Activated CD4-positive, alpha-beta T cell treated with anti-CD3 and anti-CD28 coated beads, Interleukin-10, Interleukin-2, amounts not matched to agents 100 ng/mL and 50 ng/mL, durations not matched to agents 16 hours and 8 hours (primary cell): ENCODE measurements around the gene OCA2.
"Not testable (repeated sequence)": the region's sequence is repeated elsewhere in the genome, so short reads cannot be mapped to it uniquely, and the experiment has no call there.

ENCODE experiments used
- DNase-seq: peaks from one replicate; pipeline ENCODE4 v3.0.0-alpha.2; 2020

The OCA2 gene

DNA sequence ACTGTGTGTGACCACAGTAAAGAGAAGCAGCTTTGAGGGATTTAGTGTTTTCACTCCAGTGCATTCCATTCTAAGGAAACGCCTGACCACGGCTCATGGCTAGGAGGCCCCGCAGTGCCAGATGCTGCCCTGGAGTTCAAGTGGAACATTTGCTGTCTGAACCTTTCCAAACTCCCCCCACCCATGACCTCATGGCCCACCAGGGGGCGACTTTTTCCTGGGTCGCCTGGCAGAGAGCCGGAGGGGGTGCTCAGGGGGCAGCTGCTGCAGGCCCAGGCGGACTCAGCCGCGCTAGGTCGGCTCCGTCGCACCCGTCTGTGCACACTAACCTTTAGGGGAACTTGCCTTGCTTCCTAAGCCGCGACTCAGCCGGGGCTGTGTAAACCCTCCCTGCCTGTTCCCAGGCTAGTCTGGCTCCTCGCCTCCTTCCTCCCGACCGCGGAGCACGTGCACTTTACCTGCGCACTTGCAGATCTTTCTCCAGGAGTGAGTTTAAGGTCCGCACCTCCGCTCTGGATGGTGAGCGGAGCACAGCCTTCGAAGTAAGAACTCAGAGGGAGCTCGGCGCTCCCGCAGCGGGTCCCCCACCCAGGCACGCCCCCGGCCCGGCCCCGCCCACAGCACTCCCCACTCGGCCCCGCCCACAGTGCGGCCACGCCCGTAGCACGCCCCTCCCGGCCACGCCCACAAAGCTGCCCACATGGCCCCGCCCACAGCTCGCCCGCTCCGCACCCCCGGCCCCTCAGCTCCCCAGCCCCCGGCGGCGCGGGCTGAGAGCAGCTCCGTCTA, at the start of gene OCA2:
Gene OCA2, minus strand, starts transcription at position 550 of the 789 bp plus-strand sequence. CDS start 17,441 bp downstream, outside the sequence.
- peak; percentile 46 for DNase-seq

DNA sequence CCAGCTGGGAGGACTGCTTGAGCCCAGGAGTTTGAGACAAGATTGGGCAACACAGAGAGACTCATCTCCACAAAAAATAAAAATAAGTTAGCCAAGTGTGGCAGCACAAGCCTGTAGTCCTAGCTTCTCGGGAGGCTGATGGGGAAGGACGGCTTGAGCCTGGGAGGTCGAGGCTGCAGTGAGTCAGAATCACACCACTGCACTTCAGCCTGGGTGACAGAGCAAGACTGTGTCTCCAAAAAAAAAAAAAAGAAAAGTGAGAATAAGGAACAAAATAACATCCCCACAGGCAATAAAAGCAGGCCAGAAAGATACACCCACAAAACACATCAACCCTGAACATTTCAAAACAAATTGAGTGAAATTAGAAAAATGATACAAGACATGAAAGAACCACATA, 48.7 kb upstream of the OCA2 start:
- DNase-seq: no peak

DNA sequence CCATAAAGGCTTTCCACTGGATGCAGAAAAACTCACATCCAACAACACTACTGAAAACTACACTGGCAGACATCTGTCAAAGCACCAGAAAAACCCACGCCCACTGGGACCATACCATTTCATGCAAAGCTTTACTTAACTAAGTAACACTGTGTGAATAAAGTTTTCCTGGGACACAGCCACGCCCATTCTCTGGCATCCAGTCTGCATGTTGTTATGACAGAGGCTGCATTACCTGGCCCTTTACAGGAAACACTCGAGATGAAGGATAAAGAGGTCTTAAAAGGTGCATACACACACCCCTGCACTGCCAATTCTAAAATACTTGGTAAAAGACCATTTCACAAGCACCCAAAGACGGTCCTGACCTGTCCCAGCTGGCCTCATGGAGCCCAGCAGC, 46.3 kb upstream of the OCA2 start:
- DNase-seq: not testable (repeated sequence)

DNA sequence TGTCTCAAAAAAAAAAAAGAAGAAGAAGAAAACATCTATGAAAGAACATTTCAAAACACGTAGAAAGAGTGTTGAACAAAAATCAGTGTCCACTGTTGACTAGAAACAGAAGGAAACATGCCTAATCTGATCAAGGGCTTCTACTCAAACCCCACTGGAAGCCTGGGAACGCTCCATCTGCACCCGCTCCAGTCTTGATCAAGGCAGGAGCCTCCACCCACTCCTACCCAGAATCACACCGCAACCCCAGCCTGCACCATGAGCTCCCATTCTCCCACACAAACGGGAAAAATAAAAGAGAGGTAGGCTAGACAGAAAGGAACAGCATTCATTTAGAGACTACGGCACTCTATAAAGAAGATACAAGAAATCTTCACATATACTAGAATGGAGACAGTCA, 40.9 kb upstream of the OCA2 start:
- DNase-seq: no peak

DNA sequence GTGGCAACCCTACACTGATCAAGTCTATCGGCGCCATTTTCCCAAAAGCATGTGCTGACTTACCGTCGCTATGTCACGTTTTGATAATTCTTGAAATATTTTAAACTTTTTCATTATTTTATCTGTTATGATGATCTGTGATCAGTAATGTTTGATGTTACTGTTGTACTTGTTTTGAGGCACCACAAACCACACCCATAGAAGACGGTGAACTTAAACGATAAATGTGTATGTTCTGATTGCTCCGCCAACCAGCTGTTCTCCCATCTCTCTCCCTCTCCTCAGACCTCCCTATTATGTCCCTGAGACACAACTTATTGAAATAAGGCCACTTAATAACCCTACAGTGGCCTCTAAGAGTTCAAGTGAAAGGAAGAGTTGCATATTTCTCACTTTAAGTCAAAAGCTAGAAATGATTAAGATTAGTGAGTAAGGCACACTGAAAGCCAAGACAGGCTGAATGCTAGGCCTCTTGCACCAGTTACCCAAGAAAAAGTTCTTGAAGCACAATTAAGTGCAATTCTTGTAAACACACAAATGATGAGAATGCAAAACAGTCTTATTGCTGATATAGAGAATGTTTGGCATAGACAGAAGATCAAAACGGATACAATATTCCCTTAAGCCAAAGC, 38.4 kb upstream of the OCA2 start:
- DNase-seq: peak; percentile 27

DNA sequence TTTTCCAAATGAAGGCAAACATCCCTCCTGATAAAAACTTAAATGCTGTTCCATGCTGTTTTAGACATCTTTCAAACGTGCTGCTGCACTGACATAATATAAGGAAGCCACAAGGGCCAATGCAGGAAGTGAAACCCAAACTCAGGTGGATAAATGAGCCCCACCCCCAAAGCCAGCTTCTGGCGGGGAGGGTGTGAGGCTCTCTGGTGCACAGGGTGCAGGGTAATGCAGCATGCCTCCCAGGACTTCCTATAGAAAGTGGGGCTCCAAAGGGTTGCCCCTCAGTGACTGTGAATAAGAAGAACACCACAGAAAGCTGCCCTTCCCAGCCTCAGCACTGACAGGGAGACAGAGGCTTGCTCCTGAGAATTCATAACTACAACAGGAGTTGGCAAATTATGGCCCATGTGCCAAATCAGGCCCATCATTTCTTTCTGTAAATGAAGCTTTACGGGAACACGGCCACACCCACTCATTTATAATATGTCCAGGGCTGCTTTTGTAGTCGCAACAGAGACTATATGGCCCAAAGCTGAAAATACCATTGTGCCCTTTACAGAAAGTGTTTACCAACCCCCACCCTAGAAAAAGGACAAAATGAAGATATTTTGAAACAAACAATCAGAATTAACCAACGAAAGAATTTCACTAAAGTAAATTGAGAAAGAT, 37.3 kb upstream of the OCA2 start:
- peak; percentile 53 for DNase-seq

DNA sequence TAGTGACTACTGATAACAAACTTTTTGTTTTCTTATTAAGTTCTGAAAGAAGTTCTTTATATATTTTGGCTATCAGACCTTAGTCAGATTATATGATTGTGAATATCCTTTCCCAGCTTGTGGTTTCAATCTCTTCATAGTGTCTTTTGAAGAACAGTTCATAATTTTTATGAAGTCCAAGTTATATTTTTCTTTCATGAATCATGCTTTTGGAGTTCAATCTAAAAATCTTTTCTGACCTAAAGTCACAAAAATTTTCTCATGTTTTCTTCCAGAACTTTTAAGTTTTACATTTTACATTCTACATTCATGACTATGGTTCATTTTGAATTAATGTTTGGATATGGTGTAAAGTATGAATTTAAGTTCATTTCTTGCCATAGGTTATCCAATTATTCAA, 34.2 kb upstream of the OCA2 start:
- no peak for DNase-seq

DNA sequence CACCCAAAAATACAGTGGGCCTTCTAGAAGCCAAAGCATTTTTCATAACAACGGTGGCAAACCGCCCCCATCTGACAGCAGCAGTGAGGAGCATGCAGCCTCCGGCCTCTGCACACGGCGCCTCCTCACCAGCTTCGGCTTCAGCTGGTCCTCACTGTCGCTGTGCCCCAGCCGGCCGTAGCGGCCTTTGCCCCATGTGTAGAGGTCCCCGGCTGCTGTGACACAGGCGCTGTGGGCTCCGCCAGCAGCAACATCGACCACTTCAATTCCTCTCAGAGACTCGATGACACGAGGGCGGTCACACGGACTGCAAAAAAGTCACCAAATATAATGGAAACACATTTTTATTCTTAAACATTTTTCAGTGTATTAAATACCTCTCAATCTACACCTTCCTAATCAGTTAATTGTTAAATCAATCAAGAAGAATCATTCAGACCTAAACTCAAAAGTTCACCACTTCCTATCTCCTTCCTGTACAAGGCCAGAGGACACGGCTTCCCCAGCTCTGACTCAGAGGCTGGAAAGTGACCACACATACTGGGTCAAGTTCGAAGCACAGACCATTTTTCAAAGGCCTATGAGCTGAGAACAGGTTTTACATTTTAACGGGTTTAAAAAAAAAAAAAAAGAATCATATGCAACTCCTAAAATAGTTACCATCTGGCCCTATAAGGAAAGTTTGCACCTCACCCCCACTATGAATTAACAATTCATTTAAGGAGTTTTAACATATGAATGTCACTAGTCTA, 33.6 kb upstream of the OCA2 start:
- DNase-seq: no peak

DNA sequence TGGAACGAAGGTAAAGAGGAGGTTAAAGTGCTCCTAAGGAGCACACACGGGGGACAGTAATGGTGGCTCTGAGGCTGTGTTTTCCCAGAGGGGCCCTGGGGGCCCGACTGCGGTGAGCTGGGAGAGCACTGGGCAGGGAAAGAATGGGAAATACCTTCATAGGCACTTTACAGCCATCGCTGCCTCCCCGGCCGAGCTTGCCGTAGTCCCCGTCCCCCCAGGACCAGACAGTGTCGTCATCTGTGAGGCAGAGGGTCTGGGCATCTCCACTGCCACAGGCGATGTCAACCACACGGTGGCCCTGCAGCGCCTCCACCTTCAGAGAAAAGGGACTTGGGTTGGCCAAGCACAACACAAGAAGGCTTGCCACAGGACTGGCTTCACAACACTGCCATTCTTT, 32.8 kb upstream of the OCA2 start:
- no peak for DNase-seq

DNA sequence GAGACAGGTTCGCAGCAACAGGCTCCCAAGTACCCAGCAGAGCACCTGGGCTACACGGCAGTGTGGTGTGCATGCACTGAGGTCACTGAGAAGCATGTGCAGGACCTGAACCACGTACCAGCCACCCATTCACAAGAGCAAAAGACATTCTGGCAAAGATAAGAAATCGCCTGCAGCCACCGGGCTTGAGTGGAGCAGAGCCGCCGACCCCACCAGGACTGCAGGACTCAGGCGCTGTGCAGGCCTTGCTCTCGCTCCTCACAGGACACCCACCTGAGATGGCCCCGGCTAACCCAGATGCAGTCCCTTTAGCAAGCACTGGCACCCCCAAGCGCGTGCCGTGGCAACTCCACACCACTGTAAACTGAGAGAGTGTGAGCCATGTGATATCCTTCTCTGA, 32.3 kb upstream of the OCA2 start:
- DNase-seq: no peak

DNA sequence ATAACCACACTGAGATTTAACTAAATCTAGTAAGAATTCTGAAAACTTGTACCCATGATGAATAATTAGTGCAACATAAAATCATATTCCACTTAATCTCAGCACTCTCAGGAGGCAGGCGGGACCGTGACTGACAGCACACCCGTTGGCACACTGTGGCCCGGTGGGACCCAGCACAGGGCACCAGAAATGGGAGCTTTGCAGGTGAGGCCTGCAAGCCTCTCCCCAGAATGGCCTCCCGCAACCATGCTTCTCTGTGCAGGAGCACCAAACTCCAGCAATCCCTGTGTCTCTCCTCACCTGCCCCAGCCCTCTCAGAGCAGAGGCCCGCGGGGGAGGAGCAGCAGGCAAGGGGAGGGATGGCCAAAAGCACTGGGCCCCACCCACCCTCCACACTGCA, 31.5 kb upstream of the OCA2 start:
- DNase-seq: no peak

DNA sequence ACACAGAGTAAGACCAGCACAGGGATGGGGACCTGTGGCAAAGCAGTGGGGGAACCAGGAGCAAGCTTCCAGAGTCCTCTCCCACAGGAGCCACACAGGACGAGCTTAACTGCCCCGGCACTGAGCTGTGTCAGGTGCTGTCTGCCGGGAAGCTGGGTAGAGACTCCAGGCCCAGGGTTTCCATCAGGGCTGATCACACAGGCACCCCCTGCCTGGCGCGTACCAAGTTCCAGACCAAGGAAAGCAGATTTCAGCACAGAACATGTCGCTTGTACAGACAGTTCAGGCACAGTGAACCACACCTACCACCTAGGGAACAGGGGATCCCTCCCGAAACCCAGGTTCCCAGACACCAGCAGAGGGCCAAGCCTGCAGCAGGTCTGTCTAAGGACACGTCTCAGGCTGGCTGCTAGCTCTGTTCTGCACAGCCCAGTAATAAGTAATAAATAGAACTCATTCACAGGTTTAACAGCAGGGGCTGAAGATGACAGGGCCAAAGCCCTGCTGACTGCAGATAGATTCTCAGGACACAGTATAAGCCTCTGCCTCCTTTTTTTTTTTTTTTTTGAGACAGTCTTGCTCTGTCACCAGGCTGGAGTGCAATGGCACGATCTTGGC, 30.2 kb upstream of the OCA2 start:
- DNase-seq: no peak

DNA sequence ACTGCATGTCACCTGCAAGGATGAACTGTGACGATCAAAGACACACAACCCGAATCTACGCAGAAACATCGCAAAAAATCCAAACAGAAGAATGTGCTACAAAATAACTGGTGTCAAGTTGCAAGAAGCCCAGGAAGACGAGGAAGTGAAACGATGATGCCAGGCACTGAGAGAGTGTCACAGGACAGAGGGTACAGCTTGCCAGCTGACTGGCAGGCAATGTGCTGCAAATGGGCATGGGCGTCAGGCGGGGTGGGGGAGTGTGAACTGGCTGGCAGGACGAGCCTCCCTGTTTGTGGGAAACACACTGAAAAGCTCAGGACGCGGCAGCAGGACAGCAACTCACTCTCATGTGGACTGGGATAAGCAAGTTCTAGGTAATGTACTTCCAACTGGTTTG, 28.9 kb upstream of the OCA2 start:
- DNase-seq: no peak

DNA sequence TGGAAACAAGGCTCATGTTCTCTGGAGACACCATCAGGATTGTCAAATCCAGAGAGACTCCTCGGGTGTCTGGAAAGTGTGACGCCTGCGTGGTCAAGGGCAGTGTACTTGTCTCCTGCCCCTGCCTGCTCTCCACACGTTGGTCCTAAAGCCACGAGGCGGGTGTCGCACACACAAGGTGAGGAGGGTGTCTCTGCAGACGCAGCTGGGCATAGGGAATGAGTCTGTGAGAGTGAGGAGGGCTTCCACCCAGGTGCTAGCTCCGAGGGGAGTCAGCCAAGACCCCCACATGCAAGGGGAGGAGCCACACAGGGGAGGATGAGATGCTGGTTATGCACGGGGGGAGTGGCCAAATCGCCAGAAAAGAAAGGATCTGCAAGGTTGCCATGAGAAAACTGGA, 27.9 kb upstream of the OCA2 start:
- no peak for DNase-seq

DNA sequence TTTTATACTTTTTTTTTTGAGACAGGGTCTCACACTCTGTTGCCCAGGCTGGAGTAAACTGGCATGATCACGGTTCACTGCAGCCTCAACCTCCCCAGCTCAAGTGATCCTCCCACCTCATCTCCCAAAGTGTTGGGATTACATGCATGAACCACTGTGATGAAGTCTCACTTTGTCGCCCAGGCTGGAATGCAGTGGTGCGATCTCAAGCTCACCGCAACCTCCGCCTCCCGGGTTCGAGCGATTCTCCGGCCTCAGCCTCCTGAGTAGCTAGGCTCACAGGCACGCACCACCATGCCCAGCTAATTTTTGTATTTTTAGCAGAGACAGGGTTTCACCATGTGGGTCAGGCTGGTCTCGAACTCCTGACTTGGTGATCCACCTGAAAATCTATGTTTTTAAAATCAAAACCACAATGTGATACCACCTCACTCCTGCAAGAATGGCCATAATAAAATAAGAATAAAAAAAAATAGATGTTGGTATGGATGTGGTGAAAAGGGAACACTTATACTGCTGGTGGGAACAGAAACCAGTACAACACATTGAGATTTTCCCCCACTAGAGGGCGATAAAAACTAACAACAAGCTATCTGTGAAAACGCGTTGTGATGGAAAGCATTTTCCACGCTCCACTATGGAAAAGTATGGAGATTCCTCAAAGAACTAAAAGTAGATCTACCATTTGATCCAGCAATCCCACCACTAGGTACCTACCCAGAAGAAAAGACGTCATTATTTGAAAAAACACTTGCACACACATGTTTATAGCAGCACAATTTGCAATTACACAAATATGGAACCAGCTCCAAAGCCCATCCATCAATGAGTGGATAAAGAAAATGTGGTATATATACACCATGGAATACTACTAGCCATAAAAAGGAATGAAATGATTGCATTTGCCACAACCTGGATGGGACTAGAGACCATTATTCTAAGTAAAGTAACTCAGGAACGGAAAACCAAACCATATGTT, 26.8 kb upstream of the OCA2 start:
- peak; percentile 57 for DNase-seq

DNA sequence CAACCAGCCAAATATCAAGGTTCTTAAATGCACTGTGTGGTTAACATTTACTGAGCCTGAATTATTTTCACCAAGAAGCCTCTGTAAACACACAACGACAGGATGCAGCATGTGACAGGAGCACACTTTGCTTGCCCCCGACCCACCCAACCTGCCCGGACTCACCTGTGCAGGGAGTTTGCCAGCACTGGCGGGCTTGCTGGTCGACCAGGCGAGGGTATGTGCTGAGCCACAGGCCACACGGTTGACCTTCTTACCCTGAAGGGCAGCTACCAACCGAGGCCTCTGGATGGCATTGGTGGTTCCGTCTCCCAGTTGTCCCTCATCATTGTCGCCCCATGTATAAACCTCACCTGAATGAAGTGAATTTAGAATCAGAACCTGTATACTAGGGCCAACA, 25.7 kb upstream of the OCA2 start:
- DNase-seq: no peak

DNA sequence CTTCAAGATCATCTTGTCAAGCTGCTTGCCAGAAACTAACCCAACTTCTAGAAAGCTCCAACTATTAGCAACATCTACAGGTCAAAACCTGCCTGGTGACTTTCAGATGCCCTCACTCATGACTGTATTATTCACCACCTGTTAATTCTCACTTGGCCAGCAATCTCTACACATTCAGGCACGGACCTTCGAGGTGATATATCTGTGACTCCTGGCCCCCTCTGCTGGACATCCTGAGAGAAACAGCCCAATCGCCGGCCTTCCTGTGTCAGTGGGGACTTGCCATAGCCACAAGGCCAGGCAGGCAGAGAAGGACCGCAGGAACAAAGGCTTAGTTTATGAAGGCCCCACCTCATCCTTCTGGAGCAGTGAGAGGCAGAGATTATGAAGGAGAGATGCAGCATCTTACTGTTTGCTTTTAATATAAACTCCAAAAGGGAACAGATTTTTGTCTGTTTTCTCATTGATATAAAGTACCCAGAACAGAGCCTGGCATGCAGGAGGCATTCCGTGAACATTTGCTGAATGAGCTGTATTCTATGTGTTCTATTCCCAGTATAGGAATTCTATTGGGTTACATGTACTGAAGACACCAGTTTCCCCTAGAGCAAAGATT, 24.4 kb upstream of the OCA2 start:
- DNase-seq: peak; percentile 54

DNA sequence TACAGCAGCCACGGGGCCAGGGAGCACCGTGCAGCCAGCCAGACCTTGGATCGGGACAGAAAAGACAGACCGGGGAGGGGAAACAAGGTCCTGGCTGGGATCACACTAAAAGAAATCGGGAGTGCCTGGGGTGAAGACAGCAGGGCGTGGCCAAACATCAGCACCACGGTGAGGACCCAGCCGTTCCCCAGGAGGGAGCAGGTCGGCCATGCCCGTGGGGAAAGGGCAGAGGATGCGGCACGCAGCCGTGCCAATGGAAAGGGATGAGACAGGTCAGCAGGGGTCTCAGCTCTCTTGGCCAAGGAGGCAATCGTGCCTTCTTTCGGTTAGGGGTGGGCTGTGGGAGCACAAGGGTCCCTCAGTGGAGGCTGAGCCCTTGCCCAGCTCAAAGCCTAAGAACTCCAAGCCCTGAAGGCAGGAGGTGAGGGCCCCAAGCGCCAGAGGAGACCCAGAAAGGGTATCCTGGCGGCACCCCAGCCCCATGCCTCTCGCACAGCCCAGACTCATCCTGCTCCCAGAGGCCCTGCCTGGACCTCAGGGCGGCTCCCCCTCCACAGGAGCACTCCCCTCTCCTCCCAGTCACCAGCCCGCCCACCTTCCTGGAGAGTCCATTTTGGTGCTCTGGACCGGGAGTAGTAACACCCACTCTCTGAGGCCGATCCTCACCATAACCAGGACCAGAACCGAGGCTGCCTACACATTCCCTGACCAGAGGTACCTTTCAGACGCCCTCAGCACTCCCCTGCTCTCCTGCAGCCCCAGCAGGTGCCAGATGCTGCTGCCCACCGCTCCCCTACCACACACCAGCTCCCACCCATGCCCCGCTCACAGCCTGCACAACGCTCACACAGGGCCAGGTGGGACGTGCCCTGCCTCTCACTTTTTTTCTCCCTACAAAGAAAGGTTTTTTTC, 23.2 kb upstream of the OCA2 start:
- DNase-seq: no peak

DNA sequence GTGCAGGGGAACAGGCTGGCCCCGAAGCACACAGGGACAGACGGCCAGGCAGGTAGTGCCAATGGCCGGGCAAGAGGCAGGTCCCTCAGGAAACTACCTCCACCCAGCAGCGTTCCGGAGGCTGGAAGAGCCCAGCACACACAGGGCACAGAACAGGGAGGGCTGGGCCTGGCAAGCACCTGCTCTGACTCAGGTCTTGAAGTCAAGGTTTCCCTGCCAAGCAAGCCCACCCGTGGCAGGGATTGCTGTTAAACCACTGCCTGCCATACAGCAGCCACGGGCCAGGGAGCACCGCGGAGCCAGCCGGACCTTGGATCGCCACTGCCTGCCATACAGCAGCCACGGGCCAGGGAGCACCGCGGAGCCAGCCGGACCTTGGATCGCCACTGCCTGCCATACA, 22.5 kb upstream of the OCA2 start:
- DNase-seq: not testable (repeated sequence)

DNA sequence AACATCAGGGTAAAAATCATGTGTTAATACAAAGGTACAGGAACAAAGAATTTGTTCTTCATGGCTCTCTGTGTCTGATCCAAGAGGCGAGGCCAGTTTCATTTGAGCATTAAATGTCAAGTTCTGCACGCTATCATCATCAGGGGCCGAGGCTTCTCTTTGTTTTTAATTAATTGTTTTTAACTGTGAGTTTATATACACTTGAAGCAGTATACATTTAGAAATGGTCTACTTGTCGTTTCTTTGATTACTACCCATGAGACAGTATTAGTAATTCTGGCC, 21.2 kb upstream of the OCA2 start:
- no peak for DNase-seq
